Gastrocnemius medialis (tissue), 4 donors: ENCODE data around the gene TMEM131L.

Source experiments
- POLR2A ChIP-seq, 2 donors: fragments of 450-650 bp; IDR thresholded peaks; one replicate each; pipeline ENCODE4 v1.6.1; 2017; ENCODE audit warnings: antibody characterized with exemption in 2 of 2, mild to moderate bottlenecking in 2 of 2, moderate library complexity in 2 of 2
- TF ChIP-seq, protein P1 (sequence below), 5 experiments: fragments of 450-650 bp in 3 of 5; fragments of 200-600 bp in 2 of 5; sonication (generic) in 2 of 5; IDR thresholded peaks in 4 of 5; conservative IDR thresholded peaks in 1 of 5; 1 replicate in 4 of 5; 2 replicates in 1 of 5; pipeline ENCODE4 v1.5.1; 2016 to 2019; ENCODE audit warnings: antibody characterized with exemption in 5 of 5, mild to moderate bottlenecking in 3 of 5, moderate library complexity in 3 of 5

DNA sequence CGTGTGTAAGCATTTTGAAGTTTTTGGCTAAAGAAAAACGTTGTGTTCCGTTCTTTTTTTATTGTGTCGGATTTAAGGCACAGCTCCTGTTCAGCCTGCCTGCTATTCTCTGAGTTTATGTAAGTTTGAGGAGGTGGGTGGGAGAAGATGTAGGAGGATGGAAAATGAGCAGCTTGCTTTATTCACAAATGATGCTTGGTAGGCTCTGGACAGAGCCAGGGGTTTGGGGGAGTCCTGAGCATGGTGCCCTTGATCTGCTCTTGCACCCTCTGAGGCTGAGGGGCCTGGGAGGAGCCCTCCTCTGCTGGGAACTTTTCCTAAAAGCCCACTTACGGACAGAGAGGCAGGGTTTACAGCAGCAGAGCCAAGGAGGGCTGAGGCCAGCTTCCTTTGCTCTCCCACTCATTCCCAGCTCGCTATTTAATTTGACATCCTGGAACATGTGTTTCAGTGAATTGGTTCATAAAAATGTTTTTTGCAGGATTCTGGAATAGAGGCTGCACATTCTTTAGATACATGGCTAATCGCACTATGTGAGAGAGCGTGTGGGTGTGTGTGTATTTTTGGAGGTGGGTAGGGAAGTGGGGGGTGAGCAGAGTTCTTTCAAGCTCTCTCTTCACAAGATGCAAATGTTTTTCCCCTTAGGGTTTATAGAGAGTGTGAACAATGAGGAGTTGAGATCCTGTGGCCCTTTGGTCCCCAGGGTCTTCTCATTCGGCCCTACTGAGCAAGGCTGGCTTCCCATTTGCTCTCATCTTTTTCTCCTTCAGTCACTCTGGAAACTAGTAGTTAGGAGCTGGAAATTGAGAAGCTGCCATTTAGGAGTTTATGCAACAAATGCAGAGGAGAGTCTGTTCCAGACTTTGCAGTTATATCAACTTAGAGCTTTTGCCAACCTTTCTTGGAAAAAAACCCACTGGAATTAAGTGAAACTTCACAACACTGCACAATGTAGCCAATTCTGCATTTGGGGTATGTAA, 32.1 kb downstream of the TMEM131L start:
- no peak for TF ChIP-seq POLR2A (IDR thresholded peaks at IDR 0.05)
- TF ChIP-seq, protein P1, sequence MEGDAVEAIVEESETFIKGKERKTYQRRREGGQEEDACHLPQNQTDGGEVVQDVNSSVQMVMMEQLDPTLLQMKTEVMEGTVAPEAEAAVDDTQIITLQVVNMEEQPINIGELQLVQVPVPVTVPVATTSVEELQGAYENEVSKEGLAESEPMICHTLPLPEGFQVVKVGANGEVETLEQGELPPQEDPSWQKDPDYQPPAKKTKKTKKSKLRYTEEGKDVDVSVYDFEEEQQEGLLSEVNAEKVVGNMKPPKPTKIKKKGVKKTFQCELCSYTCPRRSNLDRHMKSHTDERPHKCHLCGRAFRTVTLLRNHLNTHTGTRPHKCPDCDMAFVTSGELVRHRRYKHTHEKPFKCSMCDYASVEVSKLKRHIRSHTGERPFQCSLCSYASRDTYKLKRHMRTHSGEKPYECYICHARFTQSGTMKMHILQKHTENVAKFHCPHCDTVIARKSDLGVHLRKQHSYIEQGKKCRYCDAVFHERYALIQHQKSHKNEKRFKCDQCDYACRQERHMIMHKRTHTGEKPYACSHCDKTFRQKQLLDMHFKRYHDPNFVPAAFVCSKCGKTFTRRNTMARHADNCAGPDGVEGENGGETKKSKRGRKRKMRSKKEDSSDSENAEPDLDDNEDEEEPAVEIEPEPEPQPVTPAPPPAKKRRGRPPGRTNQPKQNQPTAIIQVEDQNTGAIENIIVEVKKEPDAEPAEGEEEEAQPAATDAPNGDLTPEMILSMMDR (IDR thresholded peaks at IDR 0.05 in 4 of 5, conservative IDR thresholded peaks at IDR 0.05 in 1 of 5), result no peak
